GM23338 (cell line): ENCODE results near the gene CSNK1E. TPM values are rescaled to one million over a fixed set of nuclear protein-coding genes. Genes with fewer than 3 reads are reported as not detected.
"Not testable (repeated sequence)": the region's sequence is repeated elsewhere in the genome, so short reads cannot be mapped to it uniquely, and the experiment has no call there.

Experiments used
- ATAC-seq: fragments of 200-7000 bp; cut with Tn5 transposase; 3 replicates; pipeline ENCODE4 v1.9.1; 2020
- DNase-seq: peaks from one replicate; pipeline ENCODE4 v3.0.0-alpha.2; 2015; ENCODE audit warnings: low spot score
- H2AFZ ChIP-seq: fragments of 200-600 bp; sonication (generic); 2 replicates; pipeline ENCODE4 v1.8.0; 2016; ENCODE audit warnings: antibody characterized with exemption, mild to moderate bottlenecking, moderate library complexity
- H3F3A ChIP-seq: fragments of 200-600 bp; sonication (generic); replicated peaks from 2 replicates; pipeline ENCODE4 v1.8.0; 2017; ENCODE audit warnings: antibody characterized with exemption, mixed run types, low read depth
- H3K27ac ChIP-seq: fragments of 200-600 bp; sonication (generic); 2 replicates; pipeline ENCODE4 v1.6.1; 2016; ENCODE audit warnings: low read depth
- H3K27me3 ChIP-seq: fragments of 200-600 bp; sonication (generic); 2 replicates; pipeline ENCODE4 v1.8.0; 2016; ENCODE audit warnings: mild to moderate bottlenecking, mixed run types, moderate library complexity; ENCODE audit not compliant: insufficient read depth
- H3K36me3 ChIP-seq: fragments of 200-600 bp; sonication (generic); 2 replicates; pipeline ENCODE4 v1.8.0; 2016; ENCODE audit warnings: mild to moderate bottlenecking; ENCODE audit not compliant: insufficient read depth
- H3K4me1 ChIP-seq: fragments of 200-600 bp; sonication (generic); 2 replicates; pipeline ENCODE4 v1.8.0; 2016; ENCODE audit warnings: mild to moderate bottlenecking, moderate library complexity; ENCODE audit not compliant: insufficient read depth
- H3K4me2 ChIP-seq: fragments of 200-600 bp; sonication (generic); 2 replicates; pipeline ENCODE4 v1.7.1; 2017; ENCODE audit warnings: mixed run types
- H3K4me3 ChIP-seq: fragments of 200-600 bp; sonication (generic); 2 replicates; pipeline ENCODE4 v1.6.1; 2016; ENCODE audit warnings: mixed run types
- H3K79me2 ChIP-seq: fragments of 200-600 bp; sonication (generic); replicated peaks from 2 replicates; pipeline ENCODE4 v1.8.0; 2017; ENCODE audit warnings: mild to moderate bottlenecking; ENCODE audit not compliant: insufficient read depth
- H3K9me2 ChIP-seq: fragments of 200-600 bp; sonication (generic); 2 replicates; pipeline ENCODE4 v1.8.0; 2017; ENCODE audit not compliant: insufficient read depth
- H4K20me1 ChIP-seq: fragments of 200-600 bp; sonication (generic); replicated peaks from 2 replicates; pipeline ENCODE4 v1.8.0; 2017; ENCODE audit warnings: mild to moderate bottlenecking; ENCODE audit not compliant: insufficient read depth
- H3K27ac Mint-ChIP-seq: 2 replicates; pipeline ENCODE4 v1.8.0; 2020; ENCODE audit warnings: inconsistent platforms, mild to moderate bottlenecking, moderate library complexity, mixed read lengths
- H3K27me3 Mint-ChIP-seq: 3 replicates; pipeline ENCODE4 v1.8.0; 2022; ENCODE audit warnings: low read depth, mild to moderate bottlenecking, moderate library complexity, mixed read lengths, inconsistent platforms; ENCODE audit not compliant: insufficient read depth, poor library complexity
- H3K36me3 Mint-ChIP-seq: 3 replicates; pipeline ENCODE4 v1.8.0; 2021; ENCODE audit warnings: low read depth, mild to moderate bottlenecking, inconsistent platforms, moderate library complexity, mixed read lengths
- H3K4me1 Mint-ChIP-seq: 3 replicates; pipeline ENCODE4 v1.8.0; 2020; ENCODE audit warnings: mild to moderate bottlenecking, inconsistent platforms, mixed read lengths
- H3K4me3 Mint-ChIP-seq: 3 replicates; pipeline ENCODE4 v1.8.0; 2021; ENCODE audit warnings: moderate library complexity, mild to moderate bottlenecking, inconsistent platforms, mixed read lengths
- H3K9me3 Mint-ChIP-seq: 3 replicates; pipeline ENCODE4 v1.8.0; 2020; ENCODE audit warnings: moderate library complexity, mild to moderate bottlenecking, inconsistent platforms, mixed read lengths
- EZH2phosphoT487 ChIP-seq: fragments of 200-600 bp; sonication (generic); IDR thresholded peaks from one replicate; pipeline ENCODE4 v1.8.1; 2018; ENCODE audit warnings: antibody characterized with exemption; ENCODE audit not compliant: unreplicated experiment
- NANOG ChIP-seq: IDR thresholded peaks from 2 replicates; pipeline ENCODE4 v1.6.1; 2016; ENCODE audit warnings: antibody characterized with exemption, borderline replicate concordance
- POLR2AphosphoS5 ChIP-seq: IDR thresholded peaks from 2 replicates; pipeline ENCODE4 v1.6.1; 2016; ENCODE audit warnings: antibody characterized with exemption, low read depth
- ZNF114 ChIP-seq: fragments of 250-450 bp; sonication (Bioruptor Pico); IDR thresholded peaks from 2 replicates; pipeline ENCODE4 v1.5.0; 2020; ENCODE audit warnings: mild to moderate bottlenecking, moderate library complexity
- polyA plus RNA-seq: library from polyadenylated mRNA; unstranded; fragments of >200 nt; fragmentation: Nextera tagmentation; extraction: Ambion mirVana; gene quantifications from 2 replicates; pipeline ENCODE4 v1.2.1, GENCODE V29; 2016
- total RNA-seq: library from RNA; depleted of rRNA; stranded (reverse); fragments of >200 nt; shearing (Covaris generic); gene quantifications from 2 replicates; pipeline ENCODE4 v1.2.3, GENCODE V29; 2014
- TF ChIP-seq, protein P1 (sequence below): fragments of 250-450 bp; sonication (Bioruptor Pico); IDR thresholded peaks from 2 replicates; pipeline ENCODE4 v1.5.0; 2020; ENCODE audit warnings: mild to moderate bottlenecking, moderate library complexity
- TF ChIP-seq, protein P2 (sequence below): IDR thresholded peaks from 2 replicates; pipeline ENCODE4 v1.6.1; 2016; ENCODE audit warnings: antibody characterized with exemption
- TF ChIP-seq, protein P3 (sequence below), 2 experiments: fragments of 200-600 bp in 1 of 2; sonication (generic) in 1 of 2; conservative IDR thresholded peaks; 2 replicates each; pipeline versions ENCODE4 v1.5.1 to v1.6.1; 2016 to 2017; ENCODE audit warnings: antibody characterized with exemption in 2 of 2, low read depth in 2 of 2, mild to moderate bottlenecking in 2 of 2, moderate library complexity in 1 of 2

Gene CSNK1E
- total and polyA plus RNA-seq, 2 experiments from 2014 or later = 180 to 259 TPM

DNA sequence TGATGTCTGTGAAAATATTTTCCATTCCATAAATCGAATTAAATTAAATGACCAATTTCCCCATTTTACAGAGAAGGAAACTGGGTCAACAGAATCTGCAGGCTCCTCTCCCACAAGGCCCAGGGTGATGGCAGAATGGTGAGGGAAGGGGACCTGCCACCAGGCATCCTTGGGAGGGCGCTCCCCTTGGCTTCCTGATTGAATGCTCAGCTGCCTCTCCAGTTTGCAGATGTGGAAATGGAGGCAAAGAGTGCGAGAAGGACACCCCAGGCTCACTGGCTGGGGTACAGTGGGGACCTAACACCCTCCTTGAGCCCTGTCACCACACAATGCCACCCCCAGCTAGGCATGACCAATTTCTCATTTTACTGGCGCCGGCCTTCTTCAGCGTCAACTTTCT, 28.5 kb upstream of the CSNK1E start:
- H3K4me1 ChIP-seq = peaks cover 14% of the 10 kb centered on the region; the same call in 1 of the 2 replicates
- H3K27me3 Mint-ChIP-seq = peaks cover 21% of the 10 kb centered on the region
- H3K4me3 Mint-ChIP-seq = no peak overlapping the region
- ATAC-seq (no peak), DNase-seq (no peak)
- no peak overlapping the region for H3K4me2 ChIP-seq
- H3K27ac Mint-ChIP-seq = no peak overlapping the region
- no peaks in the 10 kb centered on the region for H3K27me3 ChIP-seq
- H3K9me2 ChIP-seq = no peaks in the 10 kb centered on the region
- peaks cover 26% of the 10 kb centered on the region for H3K4me1 Mint-ChIP-seq
- no peaks in the 10 kb centered on the region for H3K79me2 ChIP-seq
- peaks cover 3% of the 10 kb centered on the region; the same call in 1 of the 2 replicates for H4K20me1 ChIP-seq
- TF ChIP-seq, protein P1, sequence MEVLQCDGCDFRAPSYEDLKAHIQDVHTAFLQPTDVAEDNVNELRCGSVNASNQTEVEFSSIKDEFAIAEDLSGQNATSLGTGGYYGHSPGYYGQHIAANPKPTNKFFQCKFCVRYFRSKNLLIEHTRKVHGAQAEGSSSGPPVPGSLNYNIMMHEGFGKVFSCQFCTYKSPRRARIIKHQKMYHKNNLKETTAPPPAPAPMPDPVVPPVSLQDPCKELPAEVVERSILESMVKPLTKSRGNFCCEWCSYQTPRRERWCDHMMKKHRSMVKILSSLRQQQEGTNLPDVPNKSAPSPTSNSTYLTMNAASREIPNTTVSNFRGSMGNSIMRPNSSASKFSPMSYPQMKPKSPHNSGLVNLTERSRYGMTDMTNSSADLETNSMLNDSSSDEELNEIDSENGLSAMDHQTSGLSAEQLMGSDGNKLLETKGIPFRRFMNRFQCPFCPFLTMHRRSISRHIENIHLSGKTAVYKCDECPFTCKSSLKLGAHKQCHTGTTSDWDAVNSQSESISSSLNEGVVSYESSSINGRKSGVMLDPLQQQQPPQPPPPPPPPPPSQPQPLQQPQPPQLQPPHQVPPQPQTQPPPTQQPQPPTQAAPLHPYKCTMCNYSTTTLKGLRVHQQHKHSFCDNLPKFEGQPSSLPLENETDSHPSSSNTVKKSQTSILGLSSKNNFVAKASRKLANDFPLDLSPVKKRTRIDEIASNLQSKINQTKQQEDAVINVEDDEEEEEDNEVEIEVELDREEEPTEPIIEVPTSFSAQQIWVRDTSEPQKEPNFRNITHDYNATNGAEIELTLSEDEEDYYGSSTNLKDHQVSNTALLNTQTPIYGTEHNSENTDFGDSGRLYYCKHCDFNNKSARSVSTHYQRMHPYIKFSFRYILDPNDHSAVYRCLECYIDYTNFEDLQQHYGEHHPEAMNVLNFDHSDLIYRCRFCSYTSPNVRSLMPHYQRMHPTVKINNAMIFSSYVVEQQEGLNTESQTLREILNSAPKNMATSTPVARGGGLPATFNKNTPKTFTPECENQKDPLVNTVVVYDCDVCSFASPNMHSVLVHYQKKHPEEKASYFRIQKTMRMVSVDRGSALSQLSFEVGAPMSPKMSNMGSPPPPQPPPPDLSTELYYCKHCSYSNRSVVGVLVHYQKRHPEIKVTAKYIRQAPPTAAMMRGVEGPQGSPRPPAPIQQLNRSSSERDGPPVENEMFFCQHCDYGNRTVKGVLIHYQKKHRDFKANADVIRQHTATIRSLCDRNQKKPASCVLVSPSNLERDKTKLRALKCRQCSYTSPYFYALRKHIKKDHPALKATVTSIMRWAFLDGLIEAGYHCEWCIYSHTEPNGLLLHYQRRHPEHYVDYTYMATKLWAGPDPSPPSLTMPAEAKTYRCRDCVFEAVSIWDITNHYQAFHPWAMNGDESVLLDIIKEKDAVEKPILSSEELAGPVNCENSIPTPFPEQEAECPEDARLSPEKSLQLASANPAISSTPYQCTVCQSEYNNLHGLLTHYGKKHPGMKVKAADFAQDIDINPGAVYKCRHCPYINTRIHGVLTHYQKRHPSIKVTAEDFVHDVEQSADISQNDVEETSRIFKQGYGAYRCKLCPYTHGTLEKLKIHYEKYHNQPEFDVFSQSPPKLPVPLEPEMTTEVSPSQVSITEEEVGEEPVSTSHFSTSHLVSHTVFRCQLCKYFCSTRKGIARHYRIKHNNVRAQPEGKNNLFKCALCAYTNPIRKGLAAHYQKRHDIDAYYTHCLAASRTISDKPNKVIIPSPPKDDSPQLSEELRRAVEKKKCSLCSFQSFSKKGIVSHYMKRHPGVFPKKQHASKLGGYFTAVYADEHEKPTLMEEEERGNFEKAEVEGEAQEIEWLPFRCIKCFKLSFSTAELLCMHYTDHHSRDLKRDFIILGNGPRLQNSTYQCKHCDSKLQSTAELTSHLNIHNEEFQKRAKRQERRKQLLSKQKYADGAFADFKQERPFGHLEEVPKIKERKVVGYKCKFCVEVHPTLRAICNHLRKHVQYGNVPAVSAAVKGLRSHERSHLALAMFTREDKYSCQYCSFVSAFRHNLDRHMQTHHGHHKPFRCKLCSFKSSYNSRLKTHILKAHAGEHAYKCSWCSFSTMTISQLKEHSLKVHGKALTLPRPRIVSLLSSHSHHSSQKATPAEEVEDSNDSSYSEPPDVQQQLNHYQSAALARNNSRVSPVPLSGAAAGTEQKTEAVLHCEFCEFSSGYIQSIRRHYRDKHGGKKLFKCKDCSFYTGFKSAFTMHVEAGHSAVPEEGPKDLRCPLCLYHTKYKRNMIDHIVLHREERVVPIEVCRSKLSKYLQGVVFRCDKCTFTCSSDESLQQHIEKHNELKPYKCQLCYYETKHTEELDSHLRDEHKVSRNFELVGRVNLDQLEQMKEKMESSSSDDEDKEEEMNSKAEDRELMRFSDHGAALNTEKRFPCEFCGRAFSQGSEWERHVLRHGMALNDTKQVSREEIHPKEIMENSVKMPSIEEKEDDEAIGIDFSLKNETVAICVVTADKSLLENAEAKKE = no peak
- TF ChIP-seq, protein P2, sequence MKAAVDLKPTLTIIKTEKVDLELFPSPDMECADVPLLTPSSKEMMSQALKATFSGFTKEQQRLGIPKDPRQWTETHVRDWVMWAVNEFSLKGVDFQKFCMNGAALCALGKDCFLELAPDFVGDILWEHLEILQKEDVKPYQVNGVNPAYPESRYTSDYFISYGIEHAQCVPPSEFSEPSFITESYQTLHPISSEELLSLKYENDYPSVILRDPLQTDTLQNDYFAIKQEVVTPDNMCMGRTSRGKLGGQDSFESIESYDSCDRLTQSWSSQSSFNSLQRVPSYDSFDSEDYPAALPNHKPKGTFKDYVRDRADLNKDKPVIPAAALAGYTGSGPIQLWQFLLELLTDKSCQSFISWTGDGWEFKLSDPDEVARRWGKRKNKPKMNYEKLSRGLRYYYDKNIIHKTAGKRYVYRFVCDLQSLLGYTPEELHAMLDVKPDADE = no peak
- no peak for TF ChIP-seq EZH2phosphoT487
- TF ChIP-seq, protein P3, sequence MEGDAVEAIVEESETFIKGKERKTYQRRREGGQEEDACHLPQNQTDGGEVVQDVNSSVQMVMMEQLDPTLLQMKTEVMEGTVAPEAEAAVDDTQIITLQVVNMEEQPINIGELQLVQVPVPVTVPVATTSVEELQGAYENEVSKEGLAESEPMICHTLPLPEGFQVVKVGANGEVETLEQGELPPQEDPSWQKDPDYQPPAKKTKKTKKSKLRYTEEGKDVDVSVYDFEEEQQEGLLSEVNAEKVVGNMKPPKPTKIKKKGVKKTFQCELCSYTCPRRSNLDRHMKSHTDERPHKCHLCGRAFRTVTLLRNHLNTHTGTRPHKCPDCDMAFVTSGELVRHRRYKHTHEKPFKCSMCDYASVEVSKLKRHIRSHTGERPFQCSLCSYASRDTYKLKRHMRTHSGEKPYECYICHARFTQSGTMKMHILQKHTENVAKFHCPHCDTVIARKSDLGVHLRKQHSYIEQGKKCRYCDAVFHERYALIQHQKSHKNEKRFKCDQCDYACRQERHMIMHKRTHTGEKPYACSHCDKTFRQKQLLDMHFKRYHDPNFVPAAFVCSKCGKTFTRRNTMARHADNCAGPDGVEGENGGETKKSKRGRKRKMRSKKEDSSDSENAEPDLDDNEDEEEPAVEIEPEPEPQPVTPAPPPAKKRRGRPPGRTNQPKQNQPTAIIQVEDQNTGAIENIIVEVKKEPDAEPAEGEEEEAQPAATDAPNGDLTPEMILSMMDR (conservative IDR thresholded peaks at IDR 0.05; ENCODE audit: low read depth in 2 of 2) = peak in 1 of 2 experiments; percentile 27; a peak in 2 of 4 replicates
- TF ChIP-seq NANOG = no peak
- no peak for TF ChIP-seq ZNF114
- no peak for TF ChIP-seq POLR2AphosphoS5
- peaks cover 4% of the 10 kb centered on the region; the same call in 1 of the 2 replicates for H3F3A ChIP-seq
- H3K9me3 Mint-ChIP-seq = no peaks in the 10 kb centered on the region; the same call in 1 of the 3 replicates
- no peak overlapping the region for H3K4me3 ChIP-seq
- 0 out of 3 replicates have a peak, but pooled peaks cover 5% of the 10 kb centered on the region for H3K36me3 Mint-ChIP-seq
- no peak overlapping the region for H2AFZ ChIP-seq
- H3K36me3 ChIP-seq = no peaks in the 10 kb centered on the region
- H3K27ac ChIP-seq = no peak overlapping the region

GRCh38 chr22:38339893-38340292, 22.7 kb upstream of the CSNK1E start:
- H3K27me3 Mint-ChIP-seq = peaks cover 22% of the 10 kb centered on the region
- not testable (repeated sequence) for ATAC-seq

More at GRCh38 chr22:38339893-38340292, 22.7 kb upstream of the CSNK1E start:
- not testable (repeated sequence) for DNase-seq, H4K20me1 ChIP-seq, H2AFZ ChIP-seq, H3K4me2 ChIP-seq, H3K27me3 ChIP-seq, H3K4me3 Mint-ChIP-seq, H3K36me3 ChIP-seq, H3F3A ChIP-seq, H3K4me1 Mint-ChIP-seq, H3K9me2 ChIP-seq, H3K27ac ChIP-seq, H3K79me2 ChIP-seq, H3K9me3 Mint-ChIP-seq, H3K36me3 Mint-ChIP-seq, H3K4me3 ChIP-seq, H3K27ac Mint-ChIP-seq
- peaks cover 13% of the 10 kb centered on the region for H3K4me1 ChIP-seq
